Right atrium auricular region (tissue), 2 donors: Measurements from ENCODE around the gene UGT1A7. TPM values are rescaled to one million over a fixed set of nuclear protein-coding genes. Genes with fewer than 3 reads are reported as not detected.

Experiments
- DNase-seq: peaks from one replicate; pipeline ENCODE4 v3.0.0-alpha.2; 2019; ENCODE audit warnings: low spot score
- H3K27ac ChIP-seq, 2 donors: fragments of 200-600 bp; sonication (generic); 1 replicate in 1 of 2; 2 replicates in 1 of 2; pipeline ENCODE4 v1.5.1; 2016 to 2019
- H3K27me3 ChIP-seq, 2 donors: fragments of 200-600 bp; sonication (generic); one replicate each; pipeline versions ENCODE4 v1.5.1 to v1.6.0; 2017 to 2019
- H3K36me3 ChIP-seq: fragments of 200-600 bp; sonication (generic); one replicate; pipeline ENCODE4 v1.5.1; 2016
- H3K4me1 ChIP-seq, 2 donors: fragments of 200-600 bp; sonication (generic); one replicate each; pipeline versions ENCODE4 v1.5.1 to v1.6.0; 2017 to 2019
- H3K4me3 ChIP-seq, 2 donors: fragments of 200-600 bp; sonication (generic); 1 replicate in 1 of 2; 2 replicates in 1 of 2; pipeline ENCODE4 v1.5.1; 2017 to 2019; ENCODE audit warnings: mild to moderate bottlenecking in 1 of 2, moderate library complexity in 1 of 2
- H3K9me3 ChIP-seq, 2 donors: fragments of 200-600 bp; sonication (generic); one replicate each; pipeline ENCODE4 v1.5.1; 2019
- total RNA-seq, 2 donors: library from RNA; depleted of rRNA; stranded (reverse); fragments of >200 nt; gene quantifications; one replicate each; pipeline ENCODE4 v1.1.0, GENCODE V29; 2016
- TF ChIP-seq, protein P1 (sequence below), 2 donors: fragments of 200-600 bp; sonication (generic); IDR thresholded peaks; one replicate each; pipeline ENCODE4 v1.5.1; 2019; ENCODE audit warnings: antibody characterized with exemption in 2 of 2

UGT1A7 gene
- total RNA-seq, 2 donors from 2014 or later, result not detected

DNA sequence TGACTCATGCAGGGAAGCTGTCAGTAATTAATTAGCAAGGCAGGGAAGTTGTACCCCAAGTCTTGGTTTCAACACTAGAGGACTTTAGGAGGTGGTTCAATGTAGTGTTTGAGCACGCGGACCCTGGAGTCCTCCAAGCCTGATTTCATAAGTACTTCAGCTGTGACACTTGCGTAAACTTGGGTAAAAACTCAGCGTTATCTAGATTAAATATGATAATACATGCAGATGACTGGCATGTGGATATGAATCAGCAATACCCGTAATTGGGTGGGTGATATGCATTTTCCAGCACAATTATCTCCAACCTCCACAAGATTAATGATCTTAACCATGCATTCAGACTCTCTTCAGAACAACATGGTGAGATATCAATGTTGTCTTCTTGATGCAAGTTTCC lies 5.2 kb downstream of the UGT1A7 start:
- Histone ChIP-seq H3K27ac (no peak overlapping the region), H3K36me3 (no peaks in the 10 kb centered on the region), H3K4me3 (no peak overlapping the region), H3K27me3 (no peaks in the 10 kb centered on the region), H3K9me3 (no peaks in the 10 kb centered on the region), H3K4me1 (no peaks in the 10 kb centered on the region)
- no peak for DNase-seq
- TF ChIP-seq, protein P1, sequence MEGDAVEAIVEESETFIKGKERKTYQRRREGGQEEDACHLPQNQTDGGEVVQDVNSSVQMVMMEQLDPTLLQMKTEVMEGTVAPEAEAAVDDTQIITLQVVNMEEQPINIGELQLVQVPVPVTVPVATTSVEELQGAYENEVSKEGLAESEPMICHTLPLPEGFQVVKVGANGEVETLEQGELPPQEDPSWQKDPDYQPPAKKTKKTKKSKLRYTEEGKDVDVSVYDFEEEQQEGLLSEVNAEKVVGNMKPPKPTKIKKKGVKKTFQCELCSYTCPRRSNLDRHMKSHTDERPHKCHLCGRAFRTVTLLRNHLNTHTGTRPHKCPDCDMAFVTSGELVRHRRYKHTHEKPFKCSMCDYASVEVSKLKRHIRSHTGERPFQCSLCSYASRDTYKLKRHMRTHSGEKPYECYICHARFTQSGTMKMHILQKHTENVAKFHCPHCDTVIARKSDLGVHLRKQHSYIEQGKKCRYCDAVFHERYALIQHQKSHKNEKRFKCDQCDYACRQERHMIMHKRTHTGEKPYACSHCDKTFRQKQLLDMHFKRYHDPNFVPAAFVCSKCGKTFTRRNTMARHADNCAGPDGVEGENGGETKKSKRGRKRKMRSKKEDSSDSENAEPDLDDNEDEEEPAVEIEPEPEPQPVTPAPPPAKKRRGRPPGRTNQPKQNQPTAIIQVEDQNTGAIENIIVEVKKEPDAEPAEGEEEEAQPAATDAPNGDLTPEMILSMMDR (IDR thresholded peaks at IDR 0.05), result no peak

DNA sequence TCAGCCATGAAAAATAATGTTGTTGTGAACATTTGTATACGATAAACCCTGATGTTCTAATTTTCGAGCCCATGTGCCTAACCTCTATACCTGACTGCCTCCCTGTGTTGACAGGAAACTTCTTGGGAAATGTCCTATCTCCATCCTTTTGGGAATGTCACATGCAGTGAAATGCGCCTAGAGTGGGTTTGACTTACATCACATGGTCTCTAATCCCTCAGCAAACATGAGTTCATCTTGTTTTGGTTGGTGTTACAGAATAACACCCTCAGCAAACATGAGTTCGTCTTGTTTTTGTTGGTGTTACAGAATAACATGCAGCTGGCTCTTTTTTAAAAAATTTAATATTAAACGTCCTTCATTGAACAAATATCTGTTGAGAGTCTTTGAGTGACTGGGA lies 6.6 kb downstream of the UGT1A7 start:
- Histone ChIP-seq H3K27ac (no peak overlapping the region), H3K4me3 (no peak overlapping the region), H3K4me1 (no peaks in the 10 kb centered on the region), H3K27me3 (no peaks in the 10 kb centered on the region), H3K9me3 (no peaks in the 10 kb centered on the region), H3K36me3 (no peaks in the 10 kb centered on the region)
- no peak for DNase-seq
- TF ChIP-seq, protein P1 (IDR thresholded peaks at IDR 0.05), result no peak

DNA sequence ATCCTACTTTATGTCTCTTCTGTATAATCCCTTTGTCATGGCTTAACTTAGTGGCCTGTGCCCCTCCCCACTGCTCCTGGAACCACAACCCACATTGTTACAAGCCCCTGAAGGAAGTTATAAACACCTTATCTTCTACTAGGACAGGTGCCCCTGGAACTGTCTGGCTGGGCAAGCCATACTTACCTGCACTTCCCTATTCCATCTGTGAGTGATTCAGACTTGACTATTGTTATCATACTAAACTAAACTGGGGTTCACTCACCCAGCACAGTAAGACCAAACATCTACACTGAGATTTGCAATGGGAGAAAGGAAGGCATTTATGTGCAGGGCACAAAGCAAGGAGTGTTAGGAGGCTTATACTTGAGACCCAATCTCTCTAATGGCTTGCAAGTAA lies 7.3 kb downstream of the UGT1A7 start:
- Histone ChIP-seq H3K4me3 (no peak overlapping the region), H3K36me3 (no peaks in the 10 kb centered on the region), H3K27me3 (no peaks in the 10 kb centered on the region), H3K9me3 (no peaks in the 10 kb centered on the region), H3K27ac (no peak overlapping the region), H3K4me1 (no peaks in the 10 kb centered on the region)
- TF ChIP-seq, protein P1 (IDR thresholded peaks at IDR 0.05), result no peak
- DNase-seq, result no peak

DNA sequence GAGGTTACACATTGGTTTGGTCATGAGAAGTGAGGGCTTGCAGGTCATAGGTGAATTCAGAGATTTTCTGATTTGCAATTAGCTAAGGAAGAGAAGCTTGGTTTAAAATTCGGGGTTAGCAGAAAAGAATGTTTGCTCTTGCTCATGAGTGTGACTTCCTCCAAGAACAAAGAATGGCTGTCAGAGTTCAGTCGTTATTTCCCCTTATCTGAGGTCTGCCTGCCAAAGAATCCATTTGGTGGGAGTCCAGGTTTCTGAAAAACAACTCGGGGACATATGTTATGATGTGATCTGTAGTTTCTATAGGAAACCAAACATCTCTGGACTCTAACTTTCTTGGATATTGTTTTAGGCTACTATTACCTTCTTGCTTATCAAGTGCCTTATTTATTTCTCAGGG lies 7.8 kb downstream of the UGT1A7 start:
- H3K36me3 ChIP-seq, result no peaks in the 10 kb centered on the region
- DNase-seq, result no peak
- H3K27ac ChIP-seq, result no peak overlapping the region
- no peaks in the 10 kb centered on the region for H3K9me3 ChIP-seq
- TF ChIP-seq, protein P1 (IDR thresholded peaks at IDR 0.05), result no peak
- no peaks in the 10 kb centered on the region for H3K4me1 ChIP-seq
- no peak overlapping the region for H3K4me3 ChIP-seq
- H3K27me3 ChIP-seq, result no peaks in the 10 kb centered on the region

DNA sequence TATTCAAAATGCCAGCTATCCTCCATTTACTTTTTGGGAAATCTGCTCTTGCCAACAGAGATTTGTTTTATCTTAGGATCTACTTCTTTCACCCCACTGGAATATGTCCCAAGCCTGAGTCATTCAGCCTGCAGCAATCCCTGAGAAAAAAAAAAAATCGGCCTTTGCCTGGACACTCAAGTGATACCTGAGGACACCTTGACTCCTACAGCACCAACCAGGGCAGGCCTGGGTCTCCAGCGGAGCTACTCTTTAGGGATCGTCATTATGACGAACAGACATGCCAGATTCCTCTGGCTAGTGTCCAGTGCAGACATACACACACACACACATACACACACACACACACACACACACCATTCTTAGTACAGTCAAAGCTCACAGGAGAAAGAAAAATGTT lies 8.7 kb downstream of the UGT1A7 start:
- H3K27me3 ChIP-seq, result no peaks in the 10 kb centered on the region
- H3K4me3 ChIP-seq, result no peak overlapping the region
- no peaks in the 10 kb centered on the region for H3K4me1 ChIP-seq
- H3K9me3 ChIP-seq, result no peaks in the 10 kb centered on the region
- TF ChIP-seq, protein P1 (IDR thresholded peaks at IDR 0.05), result no peak
- H3K27ac ChIP-seq, result no peak overlapping the region
- no peak for DNase-seq
- no peaks in the 10 kb centered on the region for H3K36me3 ChIP-seq
